T47D (cell line): Measurements from ENCODE around the gene LARGE1.

Source experiments
- DNase-seq, 2 experiments: peaks; one replicate each; pipeline versions ENCODE4 v3.0.0 to v3.0.0-alpha.2; 2011 to 2012; ENCODE audit warnings: low read depth in 1 of 2, low spot score in 1 of 2
- JUND ChIP-seq: IDR thresholded peaks from 2 replicates; pipeline ENCODE4 v1.6.1; 2012; ENCODE audit warnings: low read depth
- in situ Hi-C: cut with HindIII; loops from 2 replicates; pipeline ENCODE4 v1.10.0; 2016; ENCODE audit warnings: low sequenced_read_pairs, low pct_unique_long_range_greater_than_20kb

LARGE1 gene

GRCh38 chr22:33325232-33326004, 594.9 kb downstream of the LARGE1 start:
- in situ Hi-C loops: no loop called here
- DNase-seq: peak; percentile 37 to 83

DNA sequence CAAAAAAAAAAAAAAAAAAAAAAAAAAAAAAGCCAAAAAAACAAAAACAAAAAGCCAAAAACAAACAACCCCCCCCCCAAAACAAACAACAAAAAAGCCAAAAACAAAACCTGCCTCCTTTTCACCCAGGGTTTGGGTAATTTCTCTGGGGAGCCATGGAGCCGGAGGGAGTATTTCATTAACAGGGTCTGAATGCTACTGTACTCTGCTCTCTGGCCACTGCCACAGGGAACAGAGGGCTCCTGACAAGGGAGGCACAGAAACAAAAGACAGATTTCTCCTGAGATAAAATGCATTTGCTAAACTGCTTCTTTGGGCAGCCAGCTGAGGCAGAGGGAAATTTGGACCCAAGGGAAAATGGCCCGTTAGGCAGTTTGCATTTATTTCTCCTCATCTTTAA, 596.0 kb downstream of the LARGE1 start:
- DNase-seq: no peak
- in situ Hi-C loops: no loop called here

More at GRCh38 chr22:33325232-33326004, 594.9 kb downstream of the LARGE1 start:
- no peak for TF ChIP-seq JUND

DNA sequence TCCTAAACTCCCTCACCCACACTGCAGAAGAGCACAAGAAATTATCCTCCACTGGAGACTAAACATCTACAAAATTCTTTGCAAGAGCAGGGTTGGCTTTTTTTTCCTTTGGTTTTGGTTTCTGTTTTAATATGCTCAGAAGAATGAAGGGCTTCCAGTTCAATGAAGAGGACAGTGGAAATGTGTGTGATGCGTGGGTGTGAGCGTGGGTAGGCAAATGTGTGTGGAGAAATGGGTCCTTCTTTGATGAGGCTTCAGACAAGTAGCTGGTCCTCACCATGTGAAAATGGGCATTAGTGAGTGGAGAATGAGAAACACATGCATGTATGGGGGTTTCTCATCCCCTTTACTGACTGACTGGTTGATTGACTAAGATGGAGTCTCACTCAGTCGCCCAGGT, 598.8 kb downstream of the LARGE1 start:
- DNase-seq: no peak
- TF ChIP-seq JUND: no peak
- in situ Hi-C loops: no loop called here

More for the DNA sequence above, 596.0 kb downstream of the LARGE1 start:
- no peak for TF ChIP-seq JUND

DNA sequence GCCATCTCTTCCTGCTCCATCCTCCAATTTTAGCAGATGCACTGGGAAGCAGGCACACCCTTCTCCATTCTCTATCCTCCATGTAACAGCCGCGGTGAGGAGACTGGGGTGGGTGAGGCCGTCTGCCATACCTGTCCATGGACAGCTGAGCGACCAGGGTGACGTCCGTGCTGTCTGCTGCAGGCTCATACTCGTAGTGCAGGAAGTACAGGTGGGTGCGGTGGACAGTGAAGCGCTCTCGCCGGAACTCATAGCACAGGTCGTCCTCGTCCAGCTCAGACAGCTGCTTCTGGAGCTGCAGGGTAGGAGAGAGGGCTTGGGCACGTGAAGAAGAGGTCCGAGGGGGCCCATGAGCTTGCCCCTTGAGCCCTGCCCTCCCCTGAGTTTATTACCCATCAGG, 604.3 kb downstream of the LARGE1 start:
- in situ Hi-C loops: no loop called here
- TF ChIP-seq JUND: no peak
- DNase-seq: no peak

DNA sequence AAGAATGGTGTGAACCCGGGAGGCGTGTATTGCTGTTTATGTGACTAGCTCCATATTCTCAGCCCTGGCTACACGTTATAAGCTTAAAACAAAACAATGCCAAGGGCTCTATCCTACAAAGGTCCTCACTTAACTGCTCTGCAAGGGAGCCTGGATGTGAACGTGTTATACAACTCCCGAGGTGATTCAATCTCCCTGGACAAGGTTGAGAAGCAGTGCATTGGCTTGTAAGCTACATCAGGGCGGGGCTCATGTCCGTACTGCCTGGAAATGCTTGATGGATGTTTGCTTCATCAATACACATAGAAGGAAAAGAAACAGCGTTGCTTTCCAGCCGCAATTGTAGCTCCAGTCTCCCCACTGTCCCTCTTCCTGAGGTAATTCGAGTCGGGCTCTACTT, 605.2 kb downstream of the LARGE1 start:
- no peak for TF ChIP-seq JUND
- DNase-seq: no peak
- in situ Hi-C loops: no loop called here

GRCh38 chr22:33314316-33314715, 606.0 kb downstream of the LARGE1 start:
- DNase-seq: no peak
- TF ChIP-seq JUND: no peak
- in situ Hi-C loops: no loop called here

GRCh38 chr22:33303099-33303498, 617.2 kb downstream of the LARGE1 start:
- TF ChIP-seq JUND: no peak
- in situ Hi-C loops: no loop called here
- DNase-seq: no peak

GRCh38 chr22:33302549-33302948, 617.7 kb downstream of the LARGE1 start:
- in situ Hi-C loops: no loop called here
- DNase-seq: peak in 1 of 2 experiments; percentile 33
- TF ChIP-seq JUND: no peak

DNA sequence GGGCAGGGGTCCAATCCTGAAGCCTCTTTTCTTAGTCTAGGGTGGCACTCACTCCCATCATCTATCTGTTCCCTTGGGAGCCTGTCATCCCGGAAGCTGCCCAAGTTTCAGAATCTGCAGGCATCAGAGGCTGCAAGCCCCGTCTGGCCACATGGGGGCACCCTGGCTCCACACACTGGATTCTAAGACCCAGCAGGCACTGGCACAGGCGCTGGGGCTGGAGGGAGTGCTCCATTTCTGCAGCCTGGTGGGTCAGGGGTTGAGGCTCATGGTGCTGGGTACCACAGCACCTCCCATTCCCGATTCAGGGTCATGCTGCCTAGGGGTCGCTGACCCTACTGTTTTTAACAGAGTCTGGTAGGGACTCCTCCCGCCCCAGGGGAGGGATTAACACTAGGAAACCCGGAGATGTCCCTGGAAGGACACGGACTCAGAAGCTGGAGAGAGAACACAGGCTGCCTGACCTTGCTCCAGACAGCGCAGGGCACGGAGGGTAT, 618.2 kb downstream of the LARGE1 start:
- no peak for TF ChIP-seq JUND
- in situ Hi-C loops: no loop called here
- DNase-seq: peak; percentile 26 to 71

- DNase-seq: no peak
- in situ Hi-C loops: no loop called here
- TF ChIP-seq JUND: no peak
Observed at GRCh38 chr22:33300165-33300564, 620.1 kb downstream of the LARGE1 start.

- DNase-seq: no peak
- no peak for TF ChIP-seq JUND
- in situ Hi-C loops: no loop called here
Observed at GRCh38 chr22:33299245-33299956, 620.9 kb downstream of the LARGE1 start.

GRCh38 chr22:33296941-33297340, 623.3 kb downstream of the LARGE1 start:
- DNase-seq: no peak
- no peak for TF ChIP-seq JUND
- in situ Hi-C loops: no loop called here

GRCh38 chr22:33288078-33288477, 632.2 kb downstream of the LARGE1 start:
- DNase-seq: no peak
- TF ChIP-seq JUND: no peak
- in situ Hi-C loops: no loop called here
